GM12878 (cell line): ENCODE data around the gene CCDC91. TPM values are rescaled to one million over a fixed set of nuclear protein-coding genes. Genes with fewer than 3 reads are reported as not detected.

Experiments
- ATAC-seq: fragments of 200-7000 bp; cut with Tn5 transposase; 3 replicates; pipeline ENCODE4 v1.9.1; 2020; ENCODE audit warnings: mild to moderate bottlenecking, moderate library complexity
- BruUV-seq: library from RNA; stranded (reverse); fragments of 400-500 nt; replicated peaks from 2 replicates; lab custom pipeline; 2021; lab: Mats Ljungman, UMichigan
- CTCF ChIA-PET: fragments of 300-600 bp; sonication (Branson Sonifier 250); formaldehyde crosslinking; extraction: SDS; loops from one replicate; lab custom pipeline; 2021; ENCODE audit warnings: inconsistent platforms; lab: Yijun Ruan, JAX
- POLR2A ChIA-PET: fragments of 350-600 bp; formaldehyde crosslinking; extraction: SDS; loops from one replicate; lab custom pipeline; 2021; ENCODE audit warnings: inconsistent platforms; lab: Charles Lee
- RAD21 ChIA-PET: fragments of 300-600 bp; sonication (Branson Sonifier 250); formaldehyde crosslinking; loops from one replicate; lab custom pipeline; 2023; ENCODE audit warnings: antibody characterized with exemption; ENCODE audit not compliant: unreplicated experiment; lab: Charles Lee
- SMC1A ChIA-PET: fragments of 300-600 bp; sonication (Branson Sonifier 250); formaldehyde crosslinking; loops from one replicate; lab custom pipeline; 2023; ENCODE audit not compliant: unreplicated experiment, uncharacterized antibody; lab: Charles Lee
- DNase-seq: peaks from one replicate; pipeline ENCODE4 v3.0.0-alpha.2; 2011; ENCODE audit warnings: low read depth, low spot score
- FAIRE-seq: peaks from 3 replicates; lab custom pipeline; 2011; peaks lifted over from hg19 to GRCh38; lab: Jason Lieb, UNC
- H2AFZ ChIP-seq: 2 replicates; pipeline ENCODE4 v1.6.0; 2011; ENCODE audit warnings: low read depth, low read length, control low read depth; ENCODE audit not compliant: control insufficient read depth
- H3K27ac ChIP-seq: 2 replicates; pipeline ENCODE4 v1.5.1; 2011; ENCODE audit warnings: control low read depth; ENCODE audit not compliant: control insufficient read depth, insufficient read depth
- H3K27me3 ChIP-seq, 2 experiments: replicated peaks in 1 of 2; 2 replicates each; pipeline versions ENCODE4 v1.6.0 to v1.6.1; 2011; ENCODE audit warnings: low read length in 1 of 2; ENCODE audit not compliant: control insufficient read depth in 2 of 2, insufficient read depth in 2 of 2
- H3K36me3 ChIP-seq, 2 experiments: 2 replicates each; pipeline ENCODE4 v1.5.1; 2011; ENCODE audit warnings: low read length in 1 of 2; ENCODE audit not compliant: control insufficient read depth in 2 of 2, insufficient read depth in 2 of 2
- H3K4me1 ChIP-seq: 2 replicates; pipeline ENCODE4 v1.6.1; 2011; ENCODE audit warnings: mild to moderate bottlenecking, low read length, moderate library complexity, mixed read lengths; ENCODE audit not compliant: control insufficient read depth, insufficient read depth
- H3K4me2 ChIP-seq: 2 replicates; pipeline ENCODE4 v1.6.0; 2011; ENCODE audit warnings: control low read depth; ENCODE audit not compliant: control insufficient read depth, insufficient read depth
- H3K4me3 ChIP-seq: fragments of 200-600 bp; sonication (generic); 2 replicates; pipeline ENCODE4 v1.5.1; 2016
- H3K79me2 ChIP-seq: 2 replicates; pipeline ENCODE4 v1.6.0; 2011; ENCODE audit warnings: low read length; ENCODE audit not compliant: control insufficient read depth, insufficient read depth
- H3K9ac ChIP-seq: 2 replicates; pipeline ENCODE4 v1.8.0; 2011; ENCODE audit warnings: low read length, control low read depth, mixed read lengths; ENCODE audit not compliant: control insufficient read depth, insufficient read depth
- H3K9me3 ChIP-seq: replicated peaks from 3 replicates; pipeline ENCODE4 v1.5.1; 2011; ENCODE audit warnings: mild to moderate bottlenecking, low read length; ENCODE audit not compliant: control insufficient read depth, insufficient read depth
- H4K20me1 ChIP-seq: 2 replicates; pipeline ENCODE4 v1.6.0; 2011; ENCODE audit not compliant: control insufficient read depth, insufficient read depth
- BACH1 ChIP-seq: fragments of 450-650 bp; IDR thresholded peaks from 2 replicates; pipeline ENCODE4 v1.6.1; 2017; ENCODE audit warnings: mild to moderate bottlenecking, borderline replicate concordance
- CBX5 ChIP-seq: sonication (generic); IDR thresholded peaks from 2 replicates; pipeline ENCODE4 v1.6.1; 2016; ENCODE audit warnings: low read depth, moderate library complexity, mild to moderate bottlenecking, inconsistent platforms
- GABPA ChIP-seq: IDR thresholded peaks from 2 replicates; pipeline ENCODE4 v1.6.1; 2014; ENCODE audit warnings: antibody characterized with exemption, low read depth, mild to moderate bottlenecking, inconsistent platforms
- MEF2A ChIP-seq: IDR thresholded peaks from 2 replicates; pipeline ENCODE4 v1.6.1; 2011; ENCODE audit warnings: low read depth, mild to moderate bottlenecking, low read length, moderate library complexity; ENCODE audit not compliant: insufficient read depth
- MYC ChIP-seq: IDR thresholded peaks from 2 replicates; pipeline ENCODE4 v1.6.1; 2011; ENCODE audit warnings: mild to moderate bottlenecking, low read length, moderate library complexity, inconsistent platforms; ENCODE audit not compliant: insufficient read depth, insufficient replicate concordance, insufficient read length, severe bottlenecking
- NBN ChIP-seq: fragments of 450-650 bp; IDR thresholded peaks from 2 replicates; pipeline ENCODE4 v1.6.1; 2016
- NFXL1 ChIP-seq: fragments of 450-650 bp; IDR thresholded peaks from 2 replicates; pipeline ENCODE4 v1.6.1; 2017; ENCODE audit warnings: antibody characterized with exemption, mild to moderate bottlenecking, borderline replicate concordance
- SIN3A ChIP-seq: IDR thresholded peaks from 2 replicates; pipeline ENCODE4 v1.6.1; 2012; ENCODE audit warnings: low read depth, low read length, improper control_type of control experiment
- SREBF1 ChIP-seq: IDR thresholded peaks from 2 replicates; pipeline ENCODE4 v1.6.1; 2012; ENCODE audit warnings: mild to moderate bottlenecking, low read length
- STAT1 ChIP-seq: fragments of 450-650 bp; conservative IDR thresholded peaks from 2 replicates; pipeline ENCODE4 v1.6.1; 2014; ENCODE audit warnings: antibody characterized with exemption, mild to moderate bottlenecking
- ZNF622 ChIP-seq: fragments of 450-650 bp; IDR thresholded peaks from 2 replicates; pipeline ENCODE4 v1.6.1; 2017; ENCODE audit warnings: mild to moderate bottlenecking, inconsistent platforms
- WGBS: methylation state at CpG from one replicate; pipeline ENCODE4 v1.1.6; 2016; ENCODE audit warnings: low lambda C conversion rate; ENCODE audit not compliant: insufficient replicate concordance, insufficient coverage; ENCODE audit errors: missing lambda C conversion rate; 5-methylcytosine and 5-hydroxymethylcytosine counted together
- in situ Hi-C: fragments of 300-500 bp; cut with MboI; formaldehyde crosslinking; loops from 9 replicates; pipeline ENCODE4 v1.14.3; 2018; ENCODE audit warnings: mixed read lengths
- intact Hi-C: fragments of 100-400 bp; cut with micrococcal nuclease; formaldehyde crosslinking; loops from one replicate; pipeline ENCODE4 v1.14.2; 2022; ENCODE audit not compliant: unreplicated experiment
- polyA plus RNA-seq, 11 experiments: library from polyadenylated mRNA; depleted of rRNA in 4 of 11; unstranded in 6 of 11; stranded (reverse) in 5 of 11; fragments of >200 nt; fragmentation: Nextera tagmentation in 4 of 11; fragmentation: Illumina TruSeq in 1 of 11; extraction: Ambion mirVana in 4 of 11; extraction: Trizol in 1 of 11; gene quantifications; 1 replicate in 1 of 11; 2 replicates in 10 of 11; pipeline versions ENCODE4 v1.2.1 to v1.2.3, GENCODE V29; 2011 to 2016; ENCODE audit warnings: inconsistent platforms in 2 of 11, missing spikeins in 2 of 11, low read depth in 1 of 11
- total RNA-seq, 4 experiments: library from RNA; depleted of rRNA in 3 of 4; stranded (reverse); fragments of >200 nt in 3 of 4; fragmentation: Illumina TruSeq in 1 of 4; extraction: Trizol in 1 of 4; gene quantifications; 2 replicates each; pipeline versions ENCODE4 v1.2.1 to v1.2.3, GENCODE V29; 2013 to 2021
- TF ChIP-seq, protein P1 (sequence below): IDR thresholded peaks from 2 replicates; pipeline ENCODE4 v1.6.1; 2011; ENCODE audit warnings: mild to moderate bottlenecking, low read depth, low read length, moderate library complexity; ENCODE audit not compliant: insufficient replicate concordance
- TF ChIP-seq, protein P2 (sequence below): fragments of 450-650 bp; IDR thresholded peaks from 2 replicates; pipeline ENCODE4 v1.6.1; 2017; ENCODE audit warnings: antibody characterized with exemption, mild to moderate bottlenecking, moderate library complexity

Gene CCDC91
- total and polyA plus RNA-seq, 10 of the 15 experiments (the other 5 are each of a cell fraction or from before 2014, with no cell fraction given), result 6.1 to 24.9 (median 16.5) TPM

DNA sequence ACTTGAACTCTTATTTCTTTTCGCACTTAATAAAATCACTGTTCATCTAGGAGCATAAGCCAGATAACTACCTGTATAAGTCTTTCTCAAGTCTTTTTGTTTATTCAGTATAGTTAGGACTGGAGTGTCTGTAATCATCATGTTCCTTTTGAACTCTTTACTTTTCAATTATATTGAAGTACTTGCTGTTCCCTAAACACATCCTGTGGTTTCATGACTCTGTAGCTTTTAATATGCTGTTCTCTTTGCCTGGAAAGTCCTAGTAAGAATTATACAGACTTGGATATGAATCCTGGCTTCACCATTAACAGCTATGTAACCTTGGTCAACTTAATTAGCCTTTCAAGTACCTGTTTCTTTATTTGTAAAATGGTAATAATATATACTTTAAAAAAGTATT is 88.2 kb downstream of the CCDC91 start:
- Histone ChIP-seq H3K4me3 (no peak overlapping the region), H3K4me1 (no peaks in the 10 kb centered on the region), H3K27me3 (no peaks in the 10 kb centered on the region), H3K36me3 (no peaks in the 10 kb centered on the region), H3K4me2 (no peak overlapping the region), H3K27ac (no peak overlapping the region), H2AFZ (no peak overlapping the region), H3K9ac (no peak overlapping the region), H4K20me1 (no peaks in the 10 kb centered on the region), H3K79me2 (no peaks in the 10 kb centered on the region), H3K9me3 (no peaks in the 10 kb centered on the region)
- TF ChIP-seq BACH1 (no peak), CBX5 (no peak), SIN3A (no peak), GABPA (no peak), NBN (no peak), SREBF1 (no peak), STAT1 (no peak), ZNF622 (no peak), MEF2A (no peak), NFXL1 (no peak), MYC (no peak)
- TF ChIP-seq, protein P1, sequence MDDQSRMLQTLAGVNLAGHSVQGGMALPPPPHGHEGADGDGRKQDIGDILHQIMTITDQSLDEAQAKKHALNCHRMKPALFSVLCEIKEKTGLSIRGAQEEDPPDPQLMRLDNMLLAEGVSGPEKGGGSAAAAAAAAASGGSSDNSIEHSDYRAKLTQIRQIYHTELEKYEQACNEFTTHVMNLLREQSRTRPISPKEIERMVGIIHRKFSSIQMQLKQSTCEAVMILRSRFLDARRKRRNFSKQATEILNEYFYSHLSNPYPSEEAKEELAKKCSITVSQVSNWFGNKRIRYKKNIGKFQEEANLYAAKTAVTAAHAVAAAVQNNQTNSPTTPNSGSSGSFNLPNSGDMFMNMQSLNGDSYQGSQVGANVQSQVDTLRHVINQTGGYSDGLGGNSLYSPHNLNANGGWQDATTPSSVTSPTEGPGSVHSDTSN, result no peak
- TF ChIP-seq, protein P2, sequence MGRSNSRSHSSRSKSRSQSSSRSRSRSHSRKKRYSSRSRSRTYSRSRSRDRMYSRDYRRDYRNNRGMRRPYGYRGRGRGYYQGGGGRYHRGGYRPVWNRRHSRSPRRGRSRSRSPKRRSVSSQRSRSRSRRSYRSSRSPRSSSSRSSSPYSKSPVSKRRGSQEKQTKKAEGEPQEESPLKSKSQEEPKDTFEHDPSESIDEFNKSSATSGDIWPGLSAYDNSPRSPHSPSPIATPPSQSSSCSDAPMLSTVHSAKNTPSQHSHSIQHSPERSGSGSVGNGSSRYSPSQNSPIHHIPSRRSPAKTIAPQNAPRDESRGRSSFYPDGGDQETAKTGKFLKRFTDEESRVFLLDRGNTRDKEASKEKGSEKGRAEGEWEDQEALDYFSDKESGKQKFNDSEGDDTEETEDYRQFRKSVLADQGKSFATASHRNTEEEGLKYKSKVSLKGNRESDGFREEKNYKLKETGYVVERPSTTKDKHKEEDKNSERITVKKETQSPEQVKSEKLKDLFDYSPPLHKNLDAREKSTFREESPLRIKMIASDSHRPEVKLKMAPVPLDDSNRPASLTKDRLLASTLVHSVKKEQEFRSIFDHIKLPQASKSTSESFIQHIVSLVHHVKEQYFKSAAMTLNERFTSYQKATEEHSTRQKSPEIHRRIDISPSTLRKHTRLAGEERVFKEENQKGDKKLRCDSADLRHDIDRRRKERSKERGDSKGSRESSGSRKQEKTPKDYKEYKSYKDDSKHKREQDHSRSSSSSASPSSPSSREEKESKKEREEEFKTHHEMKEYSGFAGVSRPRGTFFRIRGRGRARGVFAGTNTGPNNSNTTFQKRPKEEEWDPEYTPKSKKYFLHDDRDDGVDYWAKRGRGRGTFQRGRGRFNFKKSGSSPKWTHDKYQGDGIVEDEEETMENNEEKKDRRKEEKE, result no peak
- RAD21 ChIA-PET, result no interaction called here
- FAIRE-seq, result no peak
- SMC1A ChIA-PET, result interaction anchor here (1.1 to 1.7 kb wide), 4 partner anchors 13 to 57 kb away, joined by 3 to 7 read pairs (median 3); no protein-coding TSS in a partner anchor
- DNase-seq, result no peak
- in situ Hi-C loops (no loop called here), intact Hi-C loops (no loop called here)
- WGBS, result 95% methylated on average over 1 of the region's 1 CpG
- no peak for ATAC-seq
- BruUV-seq, result no TSS peak
- POLR2A ChIA-PET, result no interaction called here
- CTCF ChIA-PET, result no interaction called here
